GM19328 (cell line): Measurements from ENCODE around the gene VHLL.
"Not testable (repeated sequence)": the region's sequence is repeated elsewhere in the genome, so short reads cannot be mapped to it uniquely, and the experiment has no call there.

Experiments
- ATAC-seq: cut with Tn5 transposase; IDR thresholded peaks from one replicate; pipeline ENCODE4 v1.9.1; 2021; ENCODE audit warnings: mild to moderate bottlenecking, moderate library complexity; ENCODE audit not compliant: unreplicated experiment

Gene VHLL

DNA sequence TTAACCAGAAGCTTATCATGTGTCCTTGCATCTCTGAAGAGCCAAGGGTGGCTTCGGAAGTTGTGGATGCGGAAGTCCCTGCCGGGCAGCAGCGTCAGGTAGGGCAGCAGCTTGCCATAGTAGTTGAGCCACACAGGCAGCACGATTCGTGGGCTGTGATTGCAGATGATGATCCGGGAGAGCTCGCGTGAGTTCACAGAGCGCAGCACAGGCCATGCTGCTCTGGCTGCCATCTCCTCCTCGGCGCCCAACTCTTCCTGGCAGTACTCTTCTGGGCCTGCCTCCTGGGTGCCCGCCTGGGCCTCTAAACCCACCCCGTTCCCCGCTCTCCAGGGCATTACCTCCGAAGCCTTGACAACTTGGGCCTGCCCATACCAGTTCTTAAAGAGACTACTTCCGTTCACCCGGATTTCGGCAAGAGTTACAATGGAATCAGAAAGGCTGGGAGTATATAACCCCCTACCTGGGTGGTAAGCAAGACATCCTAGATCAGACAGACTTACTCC is at the start of gene VHLL:
Gene VHLL (minus strand): TSS at position 456 of the 506 bp plus-strand sequence. CDS start 118 bp downstream, at position 338.
- no peak for ATAC-seq

- ATAC-seq, result no peak
Observed at GRCh38 chr1:156347331-156347730, 48.2 kb upstream of the VHLL start.

DNA sequence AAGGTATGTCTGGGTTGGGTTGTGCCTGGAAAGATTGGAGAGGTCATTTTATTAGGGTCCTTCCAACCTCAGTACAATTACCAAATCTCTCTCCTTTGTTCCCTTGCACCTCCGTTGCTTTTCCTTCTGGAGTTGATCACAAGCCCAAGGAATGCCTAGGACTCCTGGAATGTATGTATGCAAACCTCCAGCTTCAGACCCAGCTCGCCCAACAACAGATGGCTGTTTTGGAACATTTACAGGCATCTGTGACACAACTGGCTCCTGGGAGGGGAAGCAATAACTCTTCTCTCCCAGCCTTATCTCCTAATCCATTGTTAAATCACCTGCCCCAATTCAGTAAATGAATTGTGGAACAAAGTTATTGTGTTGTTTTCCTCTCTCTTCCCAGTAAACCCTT is 47.5 kb upstream of the VHLL start:
- no peak for ATAC-seq

DNA sequence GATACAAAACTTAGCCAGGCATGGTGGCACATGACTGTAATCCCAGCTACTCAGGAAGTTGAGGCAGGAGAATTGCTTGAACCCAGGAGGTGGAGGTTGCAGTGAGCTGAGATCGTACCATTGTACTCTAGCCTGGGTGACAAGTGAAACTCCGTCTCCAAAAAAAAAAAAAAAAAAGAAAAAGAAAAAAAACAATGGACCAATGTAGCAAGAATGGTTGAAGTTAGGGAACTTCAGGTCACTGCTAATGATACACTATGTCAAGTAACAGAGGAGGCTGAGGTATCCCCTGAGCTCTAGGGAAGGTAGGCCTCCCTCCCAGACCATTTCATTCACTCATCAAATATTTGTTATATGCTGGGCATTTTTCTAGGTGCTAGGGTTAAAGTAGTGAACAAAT is 46.9 kb upstream of the VHLL start:
- not testable (repeated sequence) for ATAC-seq

DNA sequence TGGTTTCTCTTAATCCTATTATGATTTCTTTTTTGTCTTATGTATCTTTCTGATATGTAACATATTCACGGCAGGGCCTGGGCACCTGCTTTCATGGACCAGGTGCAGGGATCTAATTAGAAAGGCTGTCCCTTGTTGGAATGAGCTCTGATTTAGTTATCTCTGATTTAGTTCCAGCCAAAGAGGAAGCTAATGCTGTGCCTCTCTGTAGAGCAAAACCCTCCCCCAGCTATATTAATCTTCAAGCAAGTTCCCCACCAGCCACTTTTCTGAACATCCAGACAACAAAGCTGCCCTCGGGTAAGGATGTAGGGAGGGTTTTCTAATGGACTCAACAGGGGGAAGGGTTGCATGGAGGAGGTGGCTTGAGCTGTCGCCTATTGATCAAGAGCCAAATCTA is 45.3 kb upstream of the VHLL start:
- ATAC-seq, result no peak

DNA sequence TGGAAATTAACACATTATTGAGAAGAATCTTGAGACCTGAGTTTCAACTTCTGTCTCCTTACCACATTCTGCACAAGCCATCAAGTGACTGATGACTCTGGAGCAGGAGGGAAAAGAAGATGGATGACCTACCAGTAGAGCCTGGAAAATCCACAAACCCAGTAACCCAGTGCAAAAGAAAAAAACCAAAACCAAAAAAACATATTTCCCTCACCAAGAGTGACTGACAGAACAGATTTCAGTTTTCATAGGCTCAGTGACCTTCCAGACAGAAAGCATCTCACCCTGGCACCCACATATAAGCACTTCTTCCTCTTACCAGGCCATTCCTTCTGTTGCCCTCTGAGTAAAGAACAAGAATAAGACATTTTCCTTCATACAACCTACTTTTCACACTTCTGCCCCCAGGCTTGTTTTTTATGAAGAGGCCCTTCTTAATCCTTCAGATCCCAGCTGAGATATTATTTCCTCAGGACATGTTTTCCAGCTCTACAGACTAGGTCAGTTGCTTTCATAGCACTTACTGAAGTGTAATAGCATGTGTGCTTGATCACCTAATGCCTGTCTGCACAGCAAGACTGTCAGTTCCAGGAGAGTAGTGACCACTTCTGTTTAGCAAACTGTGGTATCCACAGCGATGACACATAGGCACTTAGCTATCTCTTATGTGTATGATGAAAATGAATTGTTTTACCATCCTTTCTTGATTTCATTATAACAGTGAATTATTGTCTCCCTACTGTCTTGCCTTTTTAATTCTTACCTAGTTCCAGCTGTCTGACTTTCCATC is 43.3 kb upstream of the VHLL start:
- ATAC-seq, result no peak

- ATAC-seq, result peak; percentile 89
Observed at GRCh38 chr1:156338180-156338976, 39.3 kb upstream of the VHLL start, which contains the start of the genes CCT3 and TSACC. Gene CCT3 (minus strand): TSS chr1:156338292. CDS start chr1:156338184, 108 bp downstream. Gene TSACC (plus strand): TSS chr1:156338526. CDS start chr1:156339758, 1,232 bp downstream.

DNA sequence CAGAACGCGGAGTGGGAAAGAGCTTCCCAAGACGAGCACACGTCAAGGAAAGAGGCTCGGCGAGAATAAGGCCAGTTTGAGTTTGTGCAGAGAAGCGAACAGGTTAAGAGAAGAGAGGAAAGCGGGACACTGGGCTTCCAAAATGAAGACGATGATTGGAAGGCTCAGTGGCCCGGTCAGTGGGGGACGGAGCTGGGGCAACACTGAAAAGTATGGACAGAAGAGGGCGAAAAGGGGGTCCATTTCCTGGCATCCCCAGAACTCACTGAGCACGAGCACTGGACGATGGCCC is 38.7 kb upstream of the VHLL start:
- ATAC-seq, result no peak

DNA sequence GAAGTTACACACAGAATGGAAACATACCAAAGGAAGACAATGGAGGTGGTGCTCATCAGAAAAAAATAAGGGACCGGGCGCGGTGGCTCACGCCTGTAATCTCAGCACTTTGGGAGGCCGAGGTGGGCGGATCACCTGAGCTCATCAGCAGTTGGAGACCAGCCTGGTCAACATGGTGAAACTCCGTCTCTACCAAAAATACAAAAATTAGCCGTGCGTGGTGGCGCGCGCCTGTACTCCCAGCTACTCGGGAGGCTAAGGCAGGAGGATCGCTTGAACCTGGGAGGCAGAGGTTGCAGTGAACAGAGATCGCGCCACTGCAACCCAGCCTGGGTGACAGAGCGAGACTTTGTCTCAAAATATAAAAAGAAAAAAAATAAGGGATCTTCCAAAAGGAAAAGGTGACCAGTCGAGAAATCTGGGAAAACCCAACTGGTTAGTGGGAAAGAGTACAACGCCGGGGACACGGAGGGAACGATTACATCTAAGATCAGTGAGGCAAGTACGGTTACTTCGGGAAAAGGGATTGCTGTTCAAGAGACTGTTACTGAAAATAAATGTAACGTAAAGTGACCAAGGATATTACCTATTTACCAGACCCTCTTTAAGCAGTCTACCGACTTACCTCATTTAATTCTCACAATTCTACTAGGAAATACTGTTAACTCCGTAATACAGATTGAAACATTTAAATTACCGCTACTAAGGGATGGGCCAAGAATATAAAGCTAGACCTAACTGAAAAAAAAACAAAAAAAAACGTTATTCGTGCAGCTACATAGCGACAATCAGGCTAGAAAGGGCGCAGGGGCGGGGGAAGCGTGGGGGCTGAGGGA is 38.2 kb upstream of the VHLL start:
- no peak for ATAC-seq

- no peak for ATAC-seq
Observed at GRCh38 chr1:156336242-156336641, 37.1 kb upstream of the VHLL start.

- ATAC-seq, result not testable (repeated sequence)
Observed at GRCh38 chr1:156323179-156323578, 24.1 kb upstream of the VHLL start.

DNA sequence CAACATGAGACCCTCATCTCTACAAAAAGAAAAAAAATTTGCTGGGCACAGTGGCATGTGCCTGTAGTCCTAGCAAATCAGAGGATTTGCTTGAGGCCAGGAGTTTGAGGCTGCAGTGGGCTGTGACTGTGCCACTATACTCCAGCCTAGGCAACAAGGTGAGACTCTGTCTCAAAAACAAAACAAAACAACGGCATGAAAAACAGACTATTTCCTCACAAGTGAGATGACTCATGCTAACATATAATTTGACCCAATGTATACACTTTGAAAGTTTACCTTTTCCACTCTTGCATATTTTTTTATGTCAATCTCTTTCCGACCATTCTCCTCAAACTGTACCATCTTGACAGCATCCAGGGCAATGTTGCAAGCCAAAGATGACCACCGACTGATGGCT is 21.5 kb upstream of the VHLL start:
- no peak for ATAC-seq

- ATAC-seq, result no peak
Observed at GRCh38 chr1:156319664-156320063, 20.6 kb upstream of the VHLL start.

DNA sequence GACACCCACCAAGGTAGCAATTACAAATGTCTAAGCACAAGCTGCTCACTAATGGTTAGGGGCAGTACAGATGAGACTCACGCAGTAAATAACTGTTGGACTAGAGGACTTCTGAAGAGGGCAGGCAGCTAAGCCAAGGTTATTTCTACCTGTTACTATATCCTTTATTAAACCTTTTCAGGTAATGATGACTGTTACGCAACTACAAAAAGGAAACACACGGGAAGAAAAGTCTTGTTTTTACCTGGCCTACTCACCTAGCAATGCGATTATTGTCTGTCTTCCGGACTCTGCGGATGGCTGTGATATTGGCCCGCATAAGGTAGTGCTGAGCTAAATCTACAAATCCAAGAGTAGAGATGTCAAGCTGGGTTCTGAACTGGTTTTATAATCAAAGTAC is 17.8 kb upstream of the VHLL start:
- no peak for ATAC-seq

DNA sequence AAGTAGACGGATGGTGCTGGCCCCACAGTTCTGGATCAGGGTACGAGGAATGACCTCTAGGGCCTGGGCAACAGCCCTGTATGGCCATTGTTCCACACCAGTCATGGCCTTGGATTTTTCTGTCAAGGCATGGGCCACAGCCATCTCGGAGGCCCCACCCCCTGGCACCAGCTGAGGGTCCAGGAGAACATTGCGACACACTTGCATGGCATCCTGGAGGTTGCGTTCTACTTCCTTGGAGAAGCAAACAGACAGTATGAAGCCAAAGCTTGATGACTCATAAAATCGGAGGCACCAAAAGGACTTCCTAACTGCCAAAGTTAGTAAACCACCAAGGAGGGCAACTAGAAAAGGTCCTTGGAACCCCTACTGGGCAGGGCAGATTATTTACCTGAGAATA is 11.9 kb upstream of the VHLL start:
- ATAC-seq, result no peak

DNA sequence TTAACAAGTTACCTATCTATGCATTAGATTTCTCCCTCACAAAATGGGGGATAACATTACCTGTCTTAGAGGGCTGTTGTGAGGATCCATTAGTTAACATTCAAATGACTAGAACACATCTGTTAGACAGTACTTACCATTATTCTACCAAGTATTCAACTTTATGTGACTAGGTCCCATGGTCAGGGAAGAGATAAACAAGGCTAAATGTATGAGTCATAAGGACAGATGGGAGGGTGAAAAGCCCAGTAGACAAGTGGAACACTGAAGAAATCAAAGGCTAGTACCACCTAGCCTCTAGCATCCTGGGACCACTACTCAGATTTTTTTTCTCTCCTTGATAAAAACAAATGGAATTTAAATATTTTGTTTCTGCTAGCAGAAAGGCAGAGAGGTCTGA is 9.0 kb upstream of the VHLL start:
- no peak for ATAC-seq

DNA sequence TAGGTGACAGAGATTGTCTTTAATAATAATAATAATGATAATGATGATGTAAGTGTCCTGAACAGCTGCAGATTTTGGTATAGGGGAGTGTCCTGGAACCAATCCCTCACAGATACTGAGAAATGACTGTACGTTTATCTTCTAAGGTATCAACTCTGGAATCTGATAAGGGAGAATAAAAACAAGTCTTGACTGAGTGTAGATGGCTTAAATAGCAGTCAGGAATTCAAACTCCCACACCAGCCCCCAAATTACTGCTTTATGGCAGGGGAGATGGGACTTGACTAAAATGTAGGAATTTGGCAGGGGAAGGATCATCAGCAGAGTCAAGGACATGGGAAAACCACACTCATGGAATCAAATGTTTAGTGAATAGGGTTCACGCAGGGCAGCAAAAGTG is 6.1 kb upstream of the VHLL start:
- no peak for ATAC-seq

DNA sequence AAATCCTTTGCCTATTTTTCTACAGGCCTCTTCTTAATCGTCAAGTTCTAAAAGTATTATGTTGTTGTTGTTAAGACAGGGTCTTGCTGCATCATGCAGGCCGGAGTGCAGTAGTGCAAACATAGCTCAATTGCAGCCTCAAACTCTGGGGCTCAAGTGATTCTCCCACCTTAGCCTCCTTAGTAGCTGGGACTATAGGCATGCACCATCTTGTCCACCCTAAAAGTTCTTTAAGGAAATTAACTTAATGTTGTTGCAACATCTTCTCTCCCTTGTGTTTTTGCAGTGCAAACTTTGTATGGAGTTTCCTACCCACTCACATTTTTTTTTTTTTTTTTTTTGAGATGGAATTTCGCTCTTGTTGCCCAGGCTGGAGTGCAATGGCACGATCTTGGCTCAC is 4.1 kb upstream of the VHLL start:
- ATAC-seq, result no peak

DNA sequence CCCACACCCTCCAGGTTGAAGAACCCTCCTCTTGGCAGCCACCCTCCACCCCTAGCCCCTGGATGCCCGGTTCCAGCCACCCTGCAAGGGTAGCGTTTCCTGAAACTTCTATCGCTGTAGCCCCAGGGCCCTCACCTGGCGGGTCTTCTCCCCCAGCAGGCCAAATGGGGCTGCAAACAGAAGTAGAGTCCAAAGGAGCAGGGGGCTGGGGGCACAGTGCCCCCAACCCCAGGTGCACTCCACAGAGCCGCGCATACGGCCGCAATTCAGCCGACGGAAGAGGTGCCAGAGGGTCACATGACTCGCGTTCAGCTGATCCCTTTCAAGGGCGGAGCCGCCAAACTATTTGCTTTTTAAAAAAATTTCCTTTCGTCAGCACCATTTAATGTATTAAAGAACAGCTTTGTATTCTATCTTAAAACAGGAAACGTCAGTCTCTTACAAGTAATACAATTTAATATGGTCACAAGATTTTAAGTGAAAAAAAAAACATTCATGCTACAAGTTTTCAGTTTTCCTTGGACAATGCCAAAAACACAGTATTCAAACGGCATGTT is 3.6 kb downstream of the VHLL start, which contains the start of gene GLMP:
Gene GLMP (minus strand): TSS at position 289 of the 557 bp plus-strand sequence. CDS start 34 bp downstream, at position 255.
- no peak for ATAC-seq

DNA sequence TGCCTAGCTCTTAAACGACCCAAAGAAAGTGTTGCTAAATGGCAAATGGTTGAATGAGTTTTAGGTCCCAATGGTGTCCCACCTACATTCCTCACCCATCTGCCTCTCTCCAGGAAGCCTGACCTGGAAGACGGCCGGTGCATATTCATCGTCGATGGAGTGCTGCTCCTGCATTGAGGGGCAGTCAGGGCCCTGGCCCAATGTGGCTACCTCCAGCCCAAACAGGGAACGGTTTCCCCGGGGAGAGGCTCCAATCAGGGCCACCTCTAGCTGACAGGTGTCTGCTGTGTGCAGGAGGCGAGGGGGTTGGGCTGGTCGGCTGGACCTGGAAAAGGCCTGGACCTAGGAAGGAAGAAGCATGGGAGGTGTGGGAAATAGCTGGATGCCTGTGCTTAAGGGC is 5.2 kb downstream of the VHLL start:
- no peak for ATAC-seq

GRCh38 chr1:156293098-156293434 is 6.0 kb downstream of the VHLL start:
- ATAC-seq, result no peak
